Hindlimb muscle (tissue), 1 donor: ENCODE data around the gene RNASE8. TPM values are rescaled to one million over a fixed set of nuclear protein-coding genes. Genes with fewer than 3 reads are reported as not detected.
"Not testable (repeated sequence)": the region's sequence is repeated elsewhere in the genome, so short reads cannot be mapped to it uniquely, and the experiment has no call there.

ENCODE experiments used
- DNase-seq: peaks from one replicate; pipeline ENCODE4 v3.0.0-alpha.2; 2013
- polyA plus RNA-seq: library from polyadenylated mRNA; unstranded; fragments of 120-200 nt; gene quantifications from one replicate; pipeline ENCODE4 v1.2.1, GENCODE V29; 2013; ENCODE audit not compliant: insufficient read length

RNASE8 gene, protein sequence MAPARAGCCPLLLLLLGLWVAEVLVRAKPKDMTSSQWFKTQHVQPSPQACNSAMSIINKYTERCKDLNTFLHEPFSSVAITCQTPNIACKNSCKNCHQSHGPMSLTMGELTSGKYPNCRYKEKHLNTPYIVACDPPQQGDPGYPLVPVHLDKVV
- polyA plus RNA-seq: not detected

DNA sequence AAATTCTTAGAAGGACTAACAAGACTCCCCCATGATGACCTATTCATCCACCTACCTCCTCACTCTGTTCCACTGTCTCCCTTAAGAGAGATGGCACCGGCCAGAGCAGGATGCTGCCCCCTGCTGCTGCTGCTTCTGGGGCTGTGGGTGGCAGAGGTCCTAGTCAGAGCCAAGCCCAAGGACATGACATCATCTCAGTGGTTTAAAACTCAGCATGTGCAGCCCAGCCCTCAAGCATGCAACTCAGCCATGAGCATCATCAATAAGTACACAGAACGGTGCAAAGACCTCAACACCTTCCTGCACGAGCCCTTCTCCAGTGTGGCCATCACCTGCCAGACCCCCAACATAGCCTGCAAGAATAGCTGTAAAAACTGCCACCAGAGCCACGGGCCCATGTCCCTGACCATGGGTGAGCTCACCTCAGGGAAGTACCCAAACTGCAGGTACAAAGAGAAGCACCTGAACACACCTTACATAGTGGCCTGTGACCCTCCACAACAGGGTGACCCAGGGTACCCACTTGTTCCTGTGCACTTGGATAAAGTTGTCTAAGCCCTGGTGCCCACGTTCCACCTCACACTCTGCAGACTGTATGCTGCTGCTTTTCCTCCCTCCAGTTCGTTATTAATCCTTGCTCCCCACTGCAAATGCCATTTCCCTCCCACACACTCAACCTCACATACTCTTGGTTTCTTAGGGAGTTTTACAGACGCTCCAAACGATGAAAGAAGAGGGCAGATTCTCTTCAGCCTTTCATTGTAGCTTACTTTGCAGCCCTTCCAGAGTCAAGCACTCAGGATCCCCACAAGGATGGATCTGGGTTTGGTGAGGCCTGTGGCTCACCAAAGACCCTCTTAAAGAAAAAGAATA lies at the start of gene RNASE8:
RNASE8 (plus strand) TSS at position 20 of the 873 bp plus-strand sequence; CDS start at position 91, 71 bp downstream.
- DNase-seq: no peak

DNA sequence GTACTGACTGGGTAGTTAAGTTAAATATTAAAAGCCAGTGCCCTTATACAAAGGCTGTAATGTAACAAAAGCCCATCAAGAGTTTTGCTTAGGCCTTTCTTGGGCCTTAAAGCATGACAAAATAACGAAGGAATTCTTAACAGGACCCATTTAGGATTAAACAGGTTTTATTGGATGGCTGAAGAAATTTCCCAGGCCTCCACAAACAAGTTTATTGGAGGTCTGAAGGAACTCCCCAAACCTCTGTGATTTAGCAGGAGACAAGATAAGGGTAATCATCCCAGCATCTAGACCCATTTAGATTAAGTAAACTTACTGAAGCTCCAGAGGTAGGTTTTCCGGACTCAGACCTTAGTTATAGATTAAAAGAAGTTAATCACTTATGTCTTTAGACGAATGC lies 47.9 kb upstream of the RNASE8 start:
- DNase-seq: not testable (repeated sequence)

DNA sequence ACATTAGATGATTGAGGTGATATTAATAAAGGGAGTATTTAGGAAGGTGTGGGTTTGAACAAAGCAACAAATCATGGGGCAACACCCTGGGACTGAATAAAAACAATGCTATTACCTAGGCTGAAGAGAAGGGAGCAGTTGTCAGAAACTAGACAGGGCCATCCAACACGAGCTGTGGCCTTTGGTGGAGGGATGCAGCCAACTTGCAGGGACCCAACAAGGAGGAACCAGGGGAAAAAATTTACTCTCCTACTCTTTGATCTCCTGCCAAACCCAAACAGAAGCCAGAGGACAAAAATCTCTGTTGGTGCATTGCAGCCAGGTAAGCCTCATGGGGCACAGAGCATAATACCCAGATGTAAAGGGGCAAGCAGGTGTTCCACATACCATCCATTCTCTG lies 46.5 kb upstream of the RNASE8 start:
- no peak for DNase-seq

DNA sequence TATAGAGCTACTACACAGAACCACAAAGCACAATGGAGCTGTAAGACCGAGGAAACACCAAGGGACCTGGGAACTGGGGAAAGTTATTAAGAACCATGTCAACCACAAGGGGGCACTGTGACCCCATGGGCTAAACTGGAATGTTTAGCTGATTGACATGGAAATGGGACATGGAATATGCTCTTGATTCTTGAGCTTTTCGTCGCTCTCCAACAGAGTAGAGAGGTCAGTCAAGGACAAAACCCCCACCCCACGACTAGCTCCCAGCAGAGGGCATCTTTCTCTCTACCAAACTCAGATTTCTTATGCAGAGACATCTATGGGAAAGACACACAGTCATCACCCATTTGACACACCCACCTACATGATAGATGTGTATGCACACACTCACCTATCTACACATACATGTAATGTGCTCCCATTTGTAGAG lies 42.8 kb upstream of the RNASE8 start:
- DNase-seq: peak; percentile 88

DNA sequence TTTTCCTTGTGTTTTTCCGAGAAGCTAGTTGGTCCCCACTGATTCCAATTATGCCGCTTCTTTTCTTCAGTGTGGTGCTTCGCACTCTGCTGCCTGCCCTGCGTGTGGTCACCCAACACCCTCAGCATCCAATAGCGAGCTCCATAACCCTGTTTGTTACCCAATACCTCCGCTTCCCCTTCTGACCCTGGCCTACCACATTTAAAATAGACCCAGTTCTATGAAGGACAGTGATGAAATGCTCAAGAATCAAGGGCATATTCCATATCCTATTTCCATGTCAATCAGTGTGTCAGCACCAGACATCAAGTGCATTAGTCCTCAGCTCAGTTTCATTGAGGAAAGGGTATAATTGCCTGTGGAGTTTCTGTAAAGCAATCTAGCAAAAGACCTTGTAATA lies 42.3 kb upstream of the RNASE8 start:
- DNase-seq: no peak

DNA sequence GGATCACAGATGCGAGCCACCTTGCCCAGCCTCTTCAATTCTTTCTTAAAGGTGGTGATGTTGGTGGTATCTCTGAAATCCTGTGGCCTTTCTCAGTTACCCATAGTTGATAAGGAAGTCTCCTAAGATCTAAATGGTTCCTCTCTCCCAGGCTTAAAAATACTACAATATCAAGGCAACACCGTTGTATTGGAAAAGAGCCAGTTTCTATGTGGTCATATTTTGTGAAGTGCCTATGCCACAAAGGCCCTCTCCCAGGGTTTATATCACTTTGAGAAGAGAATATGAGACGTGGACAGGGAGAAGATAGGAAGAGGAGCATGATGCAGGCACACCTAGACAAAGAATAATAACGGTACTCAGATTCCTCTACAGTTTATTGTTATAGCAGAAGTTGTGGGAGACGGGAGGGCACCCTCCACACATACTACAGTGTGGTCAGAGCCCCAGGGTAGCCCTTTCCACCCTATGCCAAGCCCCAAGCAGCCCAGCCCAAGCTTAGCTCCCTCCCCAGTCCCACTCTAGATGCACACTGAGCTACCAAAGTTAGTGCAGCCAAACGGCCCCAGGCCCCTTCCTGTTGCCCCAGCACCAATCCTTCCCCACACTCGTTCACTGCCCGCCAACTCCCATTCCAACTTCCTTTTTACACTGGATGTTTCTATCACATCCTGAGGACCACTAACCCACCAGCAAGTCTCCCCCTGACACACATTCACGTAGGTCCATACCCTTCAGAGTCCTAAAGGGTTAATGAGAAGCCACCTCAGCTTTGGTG lies 41.0 kb upstream of the RNASE8 start:
- DNase-seq: no peak

DNA sequence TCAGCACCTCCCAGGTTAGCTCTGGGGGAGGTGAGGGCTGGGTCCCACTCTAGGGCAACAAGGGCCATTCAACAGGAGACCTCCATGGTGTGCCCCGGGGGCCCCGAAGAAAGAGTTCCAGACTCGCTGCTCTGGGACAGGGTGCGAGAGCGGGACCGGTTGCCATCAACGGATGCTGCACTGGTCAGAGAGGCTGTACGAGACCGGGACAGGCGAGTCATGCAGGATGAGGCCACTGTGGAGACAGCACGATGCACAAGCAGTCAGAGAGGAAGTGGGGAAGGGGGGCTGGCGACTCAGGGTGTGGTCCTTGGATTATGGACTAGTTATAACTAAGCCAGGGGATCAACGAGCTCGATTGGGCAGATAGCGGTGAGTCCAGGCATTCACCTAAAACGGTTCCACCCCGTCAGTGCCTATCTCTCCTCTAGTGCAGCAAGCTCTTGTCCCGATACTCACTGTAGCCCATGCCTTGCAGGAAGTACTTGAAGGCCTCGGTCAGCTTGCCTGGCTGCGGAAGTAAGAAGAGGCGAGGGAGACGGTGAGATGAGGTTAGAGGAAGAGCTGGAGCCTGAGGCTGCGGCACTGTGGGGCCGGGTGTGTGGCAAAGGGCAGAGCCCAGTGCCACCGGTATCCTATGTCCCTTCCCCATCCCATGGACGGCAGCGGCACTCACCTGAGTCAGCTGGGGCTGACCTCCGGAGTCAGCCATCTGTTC lies 39.9 kb upstream of the RNASE8 start:
- DNase-seq: no peak

DNA sequence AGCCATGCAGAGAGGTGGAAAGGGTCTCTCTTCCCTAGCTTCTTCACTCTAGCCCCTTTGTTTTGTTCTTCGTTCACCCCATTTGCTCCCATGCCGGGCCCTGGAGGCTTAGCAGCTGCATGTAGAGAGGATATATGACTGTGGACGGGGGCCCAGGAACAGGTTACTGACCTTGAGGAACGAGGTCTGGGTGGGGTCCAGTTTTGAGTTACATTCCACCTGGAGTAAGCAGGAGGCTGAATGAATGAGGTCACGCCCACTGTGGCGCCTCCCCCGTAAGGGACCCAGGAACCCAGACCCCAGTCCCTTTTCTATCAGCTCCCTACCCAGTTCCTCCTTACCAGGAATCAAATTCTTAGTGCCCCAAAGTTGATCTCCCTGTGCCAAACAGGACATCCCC lies 39.3 kb upstream of the RNASE8 start:
- DNase-seq: no peak

DNA sequence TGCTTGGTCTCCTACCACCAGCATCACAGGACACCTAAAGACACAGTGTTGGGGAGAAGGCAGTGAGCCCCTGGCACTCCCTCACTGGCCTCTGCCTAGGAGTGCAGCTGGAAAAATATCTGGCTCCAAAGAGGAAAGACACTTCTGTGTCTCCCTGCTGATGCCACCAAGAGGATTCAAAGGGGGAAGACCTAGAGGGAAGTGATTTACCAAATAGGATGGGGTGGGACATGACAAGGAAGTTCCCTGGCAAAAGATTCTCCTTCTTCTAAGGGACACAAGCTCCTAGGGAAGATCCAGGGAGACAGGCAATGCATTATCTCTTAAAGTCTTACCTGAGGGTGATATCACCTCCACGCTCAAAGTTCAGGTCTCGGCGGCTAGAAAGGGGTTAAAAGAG lies 38.8 kb upstream of the RNASE8 start:
- no peak for DNase-seq

DNA sequence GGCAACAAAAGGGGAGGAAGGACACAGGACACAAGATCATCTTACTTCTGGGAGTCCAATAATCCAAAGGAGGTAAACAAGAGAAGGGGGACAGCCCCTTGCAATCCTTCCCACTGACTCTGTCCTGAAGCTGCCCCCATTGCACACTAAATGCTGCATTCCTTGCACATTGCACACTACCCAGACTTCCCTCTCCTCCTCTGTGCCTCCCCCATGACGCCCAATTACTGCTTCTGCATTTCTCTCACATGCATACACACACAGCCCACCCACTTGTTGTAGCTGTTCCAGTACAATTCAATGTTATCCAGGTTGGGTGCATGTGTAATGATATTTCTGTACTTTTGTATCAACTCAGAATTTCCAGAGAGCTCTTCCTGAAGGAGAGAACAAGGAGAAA lies 38.3 kb upstream of the RNASE8 start:
- DNase-seq: no peak

DNA sequence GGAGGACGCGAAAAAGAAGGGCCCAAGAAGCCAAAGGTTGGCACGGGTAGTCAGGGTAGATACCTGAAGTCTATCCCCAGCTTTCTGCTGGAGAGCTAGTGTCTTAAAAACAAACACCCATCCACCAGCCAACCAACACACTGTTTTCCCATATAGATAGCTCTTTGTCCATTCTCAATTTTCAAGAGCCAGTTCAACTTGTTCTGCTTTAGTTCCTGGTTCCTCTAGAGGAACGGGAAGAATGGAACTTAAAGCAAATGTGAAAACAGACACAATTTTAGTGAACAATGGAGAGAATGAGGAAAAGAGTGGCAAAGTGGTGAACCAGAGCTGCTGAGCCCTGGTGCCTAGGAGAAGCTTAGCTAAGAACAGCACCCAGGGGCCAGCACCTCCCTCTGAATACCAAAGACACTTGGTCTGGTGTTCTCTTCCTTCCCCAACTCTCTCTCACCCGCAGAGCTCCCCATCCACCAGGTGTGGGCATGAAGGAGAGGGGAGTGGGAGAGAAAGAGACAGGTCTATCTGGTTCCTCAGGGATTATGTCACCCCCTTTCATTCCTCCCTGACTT lies 36.6 kb upstream of the RNASE8 start:
- DNase-seq: no peak

DNA sequence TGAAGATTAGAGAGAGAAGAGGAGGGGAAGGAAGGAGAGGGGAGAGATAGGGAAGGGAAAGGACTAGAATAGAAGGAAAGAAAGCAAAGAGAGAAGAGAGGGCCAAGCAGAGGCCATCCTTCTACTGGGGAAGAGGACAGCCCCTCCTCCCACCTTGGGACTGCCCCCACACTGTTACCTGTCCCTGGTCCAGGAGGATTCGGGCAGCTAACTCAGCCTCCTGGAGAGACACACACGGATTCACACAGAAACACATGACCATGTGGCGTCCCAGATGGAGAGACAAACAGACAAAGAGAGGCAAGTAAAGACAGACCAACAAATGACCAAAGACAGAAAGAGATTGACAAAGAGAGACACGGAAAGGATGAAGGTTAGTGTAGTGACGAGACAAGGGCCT lies 34.9 kb upstream of the RNASE8 start:
- no peak for DNase-seq

DNA sequence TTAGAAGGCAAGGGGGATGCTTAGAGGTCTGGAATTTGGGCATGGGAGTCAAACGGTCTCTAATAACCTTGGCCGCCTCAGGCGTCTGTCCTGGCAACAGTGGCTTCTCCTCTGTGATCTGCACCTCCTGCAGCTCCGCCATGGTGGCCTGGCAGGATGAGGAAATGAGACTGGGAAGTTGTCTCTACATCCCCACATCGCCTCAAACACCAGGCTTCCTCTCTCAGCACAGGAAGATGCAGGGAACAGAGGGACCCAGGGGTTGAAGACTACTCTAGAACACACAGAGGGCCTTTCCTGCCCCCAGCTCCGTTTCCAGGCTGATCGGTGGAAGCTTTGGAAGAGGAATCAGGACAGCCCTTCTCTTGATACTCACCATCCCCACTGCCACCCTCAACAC lies 34.4 kb upstream of the RNASE8 start:
- DNase-seq: no peak

DNA sequence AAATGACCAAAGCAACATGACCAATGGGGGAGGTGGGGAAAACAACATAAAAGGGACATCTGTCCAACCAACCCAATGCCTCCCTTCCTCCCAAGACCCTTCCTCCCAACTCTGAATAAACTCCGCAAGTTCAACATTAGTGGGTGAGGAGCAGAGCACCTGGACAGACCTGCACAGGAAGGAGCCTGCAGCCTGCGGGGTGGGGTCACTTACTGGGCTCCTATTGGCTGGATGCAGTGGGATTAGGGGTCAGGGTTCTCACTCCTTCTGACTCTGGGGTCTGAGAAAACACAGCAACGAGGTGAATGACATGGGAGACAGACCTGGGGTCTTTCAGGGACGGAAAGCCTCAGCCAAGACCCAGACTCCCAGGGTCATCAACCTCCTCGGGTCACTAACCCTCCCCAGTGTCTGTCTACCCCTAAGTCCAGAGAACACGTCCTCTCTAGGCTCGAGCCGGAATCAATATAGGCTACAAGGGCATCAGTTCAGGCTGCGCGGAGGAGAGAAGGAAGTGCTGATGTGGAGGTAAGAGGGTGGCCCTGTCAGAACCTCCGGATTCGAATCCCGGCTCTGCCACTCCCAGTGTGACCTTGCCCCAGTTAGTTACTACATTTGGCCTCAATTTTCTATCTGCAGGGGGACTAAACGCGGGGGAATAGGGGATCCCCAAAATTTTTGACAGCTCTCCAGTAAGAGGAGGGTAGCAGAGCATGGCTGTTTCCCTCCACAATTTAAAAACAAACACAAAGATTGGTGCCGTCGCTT lies 33.6 kb upstream of the RNASE8 start:
- DNase-seq: no peak

DNA sequence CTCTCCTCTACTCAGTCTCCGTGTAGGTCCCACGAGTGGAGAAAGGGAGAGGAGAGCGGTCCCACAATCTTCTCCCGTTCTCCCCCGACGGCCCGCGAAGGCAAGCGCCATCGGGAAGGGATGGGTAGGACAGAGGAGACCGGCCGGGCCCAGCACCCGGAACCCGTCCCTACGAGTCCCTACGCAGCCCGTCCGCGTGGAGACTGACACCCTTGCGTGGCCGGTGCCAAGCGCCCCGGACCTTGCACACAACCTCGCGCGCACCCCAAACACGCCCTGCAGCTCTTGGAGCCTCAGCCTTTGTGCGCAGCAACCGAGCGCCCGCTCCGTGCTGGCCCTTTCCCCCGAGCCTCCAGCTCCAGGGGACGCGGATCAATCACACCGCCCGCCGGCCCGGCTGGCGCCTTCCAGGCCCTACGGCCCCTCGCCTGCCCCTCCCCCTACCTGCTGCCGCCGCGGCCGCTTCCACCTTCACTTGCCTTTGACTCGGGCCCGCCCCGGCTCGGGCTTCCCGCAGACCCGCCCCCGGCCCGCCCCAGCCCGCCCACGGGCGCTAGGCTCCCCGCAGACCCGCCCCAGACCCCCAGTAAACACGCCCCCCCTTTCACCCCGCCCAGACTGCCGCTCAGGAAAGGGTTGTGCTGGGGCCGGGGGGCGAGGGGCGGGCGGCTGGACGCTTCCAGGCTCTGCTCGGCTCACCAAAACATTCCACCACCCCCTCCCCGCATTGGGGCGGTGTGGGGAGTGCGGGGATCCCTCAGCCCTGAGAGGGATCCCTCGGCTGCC lies 32.8 kb upstream of the RNASE8 start, which contains the start of gene NDRG2:
NDRG2 (minus strand) TSS at position 477 of the 786 bp plus-strand sequence. CDS start 1,746 bp downstream, outside the sequence.
- peak; percentile 68 for DNase-seq

DNA sequence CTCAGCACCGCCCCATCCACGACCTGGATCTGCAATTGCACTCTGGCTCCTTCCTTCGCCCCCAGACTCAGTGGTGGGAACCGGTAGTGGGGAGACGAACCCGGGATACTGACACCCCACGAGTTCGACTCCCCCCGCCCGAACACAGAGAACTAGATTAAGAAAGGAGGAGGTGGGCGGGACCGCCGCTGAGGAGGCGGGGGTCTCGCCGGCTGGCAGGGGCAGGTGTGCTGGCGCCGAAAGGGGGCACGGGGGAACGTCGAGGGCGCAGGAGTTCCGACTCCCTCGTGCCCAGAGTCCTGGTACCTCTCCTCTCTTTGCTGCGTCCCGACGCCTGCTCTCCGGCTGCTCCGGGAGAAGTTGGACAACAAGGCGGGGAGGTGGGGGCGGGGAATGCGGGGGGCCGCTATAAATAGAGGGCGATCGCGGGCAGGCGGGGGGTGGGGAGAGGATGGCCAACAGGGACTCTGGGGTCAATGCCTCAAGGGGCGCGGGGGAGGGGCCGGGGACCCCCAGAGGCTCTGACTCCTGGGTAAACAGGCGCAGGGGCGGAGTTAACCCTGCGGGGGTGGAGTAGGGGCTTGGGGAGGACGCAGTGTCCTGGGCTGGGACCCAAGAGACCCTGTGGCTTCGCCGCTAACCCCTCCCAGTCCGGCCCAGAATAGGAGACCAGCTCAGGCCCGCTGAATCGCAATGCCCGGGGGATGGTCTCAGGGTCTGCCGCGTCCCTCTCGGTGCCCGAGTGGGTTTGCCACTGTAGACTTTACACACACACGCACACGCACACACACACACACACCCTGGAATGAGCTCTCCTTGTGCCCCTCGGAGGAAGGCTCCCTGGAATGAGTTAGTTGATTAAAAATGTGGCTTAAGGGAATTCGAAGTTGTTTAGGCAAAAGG lies 32.0 kb upstream of the RNASE8 start:
- peak; percentile 43 for DNase-seq

DNA sequence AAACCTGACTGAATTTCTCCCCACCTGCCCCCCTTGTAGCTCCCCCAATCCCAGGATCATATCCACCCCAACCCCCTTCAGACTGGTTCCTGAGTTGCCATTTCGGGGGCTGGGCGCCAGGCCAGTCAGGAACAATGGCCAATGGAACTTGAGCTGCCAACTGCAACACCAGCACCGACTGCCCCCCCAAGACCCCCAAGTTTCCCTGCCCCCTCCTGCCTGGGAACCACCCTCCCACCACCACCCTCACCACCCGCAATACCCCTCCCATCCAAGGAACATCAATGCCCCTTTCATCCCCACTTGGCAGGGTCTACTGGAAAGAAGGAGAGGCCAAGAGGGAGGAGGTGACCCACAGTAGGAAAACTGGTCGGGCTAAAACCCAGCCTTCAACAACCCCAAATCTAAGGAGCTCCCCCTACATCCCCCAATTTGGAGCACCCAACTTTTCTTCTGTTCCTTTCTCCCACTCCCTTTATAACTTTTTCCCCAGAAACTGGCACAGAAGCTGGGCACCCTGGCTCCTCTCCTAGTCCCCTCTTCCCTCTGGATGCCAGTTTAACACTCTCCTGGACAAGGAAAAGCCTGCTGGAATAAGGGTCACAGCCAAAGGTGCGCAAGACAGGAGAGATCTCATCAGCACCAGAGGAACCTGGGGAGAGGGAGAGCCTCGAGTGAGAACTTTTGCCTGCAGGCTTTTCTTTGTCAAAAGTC lies 31.2 kb upstream of the RNASE8 start:
- DNase-seq: no peak

DNA sequence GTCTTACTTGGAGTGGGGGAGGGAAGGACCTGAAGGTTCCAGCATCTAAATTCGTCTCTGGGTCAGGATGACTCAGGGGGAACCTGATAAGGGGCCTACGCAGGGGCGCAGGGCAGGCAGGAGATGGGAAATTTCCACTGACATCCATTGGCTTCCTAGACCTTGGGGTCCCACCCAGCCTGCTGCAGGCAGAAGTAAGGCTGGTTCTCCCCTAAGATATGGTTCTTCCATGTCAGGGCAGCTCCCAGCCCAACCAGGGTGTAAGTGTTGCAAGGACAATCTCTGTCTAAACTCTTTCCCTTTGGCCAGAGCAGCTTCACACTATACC lies 30.7 kb upstream of the RNASE8 start:
- no peak for DNase-seq

DNA sequence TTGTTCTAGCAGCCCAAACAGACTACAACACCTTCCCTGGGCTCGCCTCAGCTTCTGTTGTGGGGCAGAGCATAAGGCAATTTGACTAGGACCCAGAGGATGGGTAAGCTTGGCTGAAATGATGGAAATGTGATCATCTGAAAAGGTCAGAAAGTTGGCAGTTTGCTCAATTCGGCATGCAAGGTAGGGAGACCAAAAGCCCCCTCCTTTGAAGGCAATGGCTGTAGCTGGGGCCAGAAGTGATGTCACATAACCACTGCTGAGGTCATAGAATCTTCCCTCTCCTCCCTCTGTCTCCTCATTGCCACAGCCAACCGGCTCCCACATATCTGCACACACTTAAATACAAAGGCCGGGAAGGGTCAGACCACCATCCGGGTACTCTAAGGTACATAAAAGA lies 27.7 kb upstream of the RNASE8 start, which contains the start of gene TPPP2:
TPPP2 (plus strand) TSS at position 301 of the 400 bp plus-strand sequence. CDS start 365 bp downstream, outside the sequence.
- DNase-seq: no peak
